ENCODE results near the gene PPP1R3C. TPM values are rescaled to one million over a fixed set of nuclear protein-coding genes. Genes with fewer than 3 reads are reported as not detected.

PPP1R3C gene
- total RNA-seq, 2 donors from 2014 or later, result 10.6 to 20.5 TPM

DNA sequence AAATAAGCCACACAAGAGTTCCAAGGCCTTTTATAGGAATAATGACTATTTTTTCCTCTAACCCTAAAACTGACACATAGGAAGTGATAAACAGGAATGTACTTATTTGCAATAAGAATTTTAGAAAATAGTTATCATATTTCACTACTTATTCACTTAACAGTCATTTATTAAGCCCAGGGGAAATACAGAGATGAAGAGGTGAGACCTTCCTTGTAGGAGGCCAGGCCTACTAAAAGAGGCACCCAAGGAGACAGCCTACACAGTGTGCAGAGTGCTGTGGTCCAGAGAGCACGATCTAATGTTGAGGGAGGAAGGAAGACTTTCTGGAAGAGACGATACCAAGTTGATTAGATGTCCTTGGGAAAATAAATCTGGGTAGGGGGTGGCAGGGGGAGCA is 45.0 kb upstream of the PPP1R3C start:
- H3K36me3 ChIP-seq, result no peaks in the 10 kb centered on the region
- no peak for DNase-seq (ENCODE audit: low spot score)
- 87% methylated on average over 2 of the region's 2 CpGs for WGBS
- no peak overlapping the region for H3K27ac ChIP-seq
- no peaks in the 10 kb centered on the region for H3K9me3 ChIP-seq
- intact Hi-C loops (cut with DNase I), result no loop called here
- H3K4me1 ChIP-seq (replicated peaks), result no peaks in the 10 kb centered on the region
- H3K27me3 ChIP-seq (replicated peaks; ENCODE audit: insufficient read depth), result no peaks in the 10 kb centered on the region
- no peak overlapping the region for H3K4me3 ChIP-seq
- TF ChIP-seq, protein P1, sequence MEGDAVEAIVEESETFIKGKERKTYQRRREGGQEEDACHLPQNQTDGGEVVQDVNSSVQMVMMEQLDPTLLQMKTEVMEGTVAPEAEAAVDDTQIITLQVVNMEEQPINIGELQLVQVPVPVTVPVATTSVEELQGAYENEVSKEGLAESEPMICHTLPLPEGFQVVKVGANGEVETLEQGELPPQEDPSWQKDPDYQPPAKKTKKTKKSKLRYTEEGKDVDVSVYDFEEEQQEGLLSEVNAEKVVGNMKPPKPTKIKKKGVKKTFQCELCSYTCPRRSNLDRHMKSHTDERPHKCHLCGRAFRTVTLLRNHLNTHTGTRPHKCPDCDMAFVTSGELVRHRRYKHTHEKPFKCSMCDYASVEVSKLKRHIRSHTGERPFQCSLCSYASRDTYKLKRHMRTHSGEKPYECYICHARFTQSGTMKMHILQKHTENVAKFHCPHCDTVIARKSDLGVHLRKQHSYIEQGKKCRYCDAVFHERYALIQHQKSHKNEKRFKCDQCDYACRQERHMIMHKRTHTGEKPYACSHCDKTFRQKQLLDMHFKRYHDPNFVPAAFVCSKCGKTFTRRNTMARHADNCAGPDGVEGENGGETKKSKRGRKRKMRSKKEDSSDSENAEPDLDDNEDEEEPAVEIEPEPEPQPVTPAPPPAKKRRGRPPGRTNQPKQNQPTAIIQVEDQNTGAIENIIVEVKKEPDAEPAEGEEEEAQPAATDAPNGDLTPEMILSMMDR (IDR thresholded peaks at IDR 0.05), result no peak
- TF ChIP-seq POLR2A (IDR thresholded peaks at IDR 0.05), result no peak
- TF ChIP-seq POLR2AphosphoS5 (IDR thresholded peaks at IDR 0.05), result no peak

DNA sequence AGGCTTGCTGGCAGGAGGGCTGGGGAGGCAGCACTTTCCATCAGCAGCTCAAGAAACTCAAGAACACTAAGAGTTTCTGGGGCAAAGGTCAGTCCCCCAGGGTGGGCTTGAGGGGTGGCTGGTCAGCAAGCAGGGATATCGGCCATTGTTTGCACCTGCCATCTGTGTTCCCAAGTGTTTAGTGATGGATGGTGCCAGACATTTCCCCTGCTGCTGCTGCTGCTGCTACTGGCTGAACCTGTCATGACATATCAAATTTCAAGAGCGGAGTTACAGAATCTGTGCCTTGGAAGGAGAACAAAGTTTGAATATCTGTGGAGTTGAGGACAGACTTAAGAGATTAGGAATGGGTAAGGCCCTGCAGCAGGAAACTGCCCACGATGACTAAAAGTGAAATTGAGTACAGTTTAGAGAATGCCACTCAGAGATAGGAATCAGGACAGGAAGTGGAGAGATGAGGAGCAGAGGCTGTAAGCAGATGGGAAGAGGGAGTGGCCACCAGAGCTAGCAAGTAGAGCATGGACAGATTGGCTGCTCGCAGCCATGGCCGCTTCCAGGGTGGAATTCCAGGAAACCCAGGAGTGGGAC is 39.2 kb upstream of the PPP1R3C start:
- Histone ChIP-seq H3K9me3 (no peaks in the 10 kb centered on the region), H3K27ac (no peak overlapping the region), H3K36me3 (no peaks in the 10 kb centered on the region), H3K4me1 (replicated peaks) (no peaks in the 10 kb centered on the region), H3K27me3 (replicated peaks; ENCODE audit: insufficient read depth) (no peaks in the 10 kb centered on the region), H3K4me3 (no peak overlapping the region)
- no peak for DNase-seq (ENCODE audit: low spot score)
- TF ChIP-seq POLR2A (IDR thresholded peaks at IDR 0.05) (no peak), POLR2AphosphoS5 (IDR thresholded peaks at IDR 0.05) (no peak)
- TF ChIP-seq, protein P1 (IDR thresholded peaks at IDR 0.05), result no peak
- WGBS, result 31% methylated on average over 5 of the region's 5 CpGs
- intact Hi-C loops (cut with DNase I), result no loop called here

DNA sequence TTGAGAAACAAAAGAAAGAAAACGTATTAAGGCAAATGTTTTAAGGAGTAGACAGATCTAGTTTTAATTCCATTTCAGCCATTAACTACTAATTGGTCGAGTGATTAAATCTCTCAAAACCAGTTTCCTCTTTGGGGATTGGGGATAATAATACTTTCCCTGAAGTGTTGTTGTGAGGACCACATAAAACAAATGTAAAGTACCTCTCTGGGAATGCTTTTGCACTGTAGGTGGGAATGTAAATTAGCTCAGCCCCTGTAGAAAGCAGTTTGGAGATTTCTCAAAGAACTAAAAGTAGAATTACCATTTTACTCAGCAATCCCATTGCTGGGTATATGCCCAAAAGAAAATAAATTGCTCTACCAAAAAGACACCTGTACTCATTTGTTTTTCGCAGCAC is 36.0 kb upstream of the PPP1R3C start:
- TF ChIP-seq POLR2A (IDR thresholded peaks at IDR 0.05) (no peak), POLR2AphosphoS5 (IDR thresholded peaks at IDR 0.05) (no peak)
- TF ChIP-seq, protein P1 (IDR thresholded peaks at IDR 0.05), result no peak
- no peak for DNase-seq (ENCODE audit: low spot score)
- intact Hi-C loops (cut with DNase I), result no loop called here
- Histone ChIP-seq H3K36me3 (no peaks in the 10 kb centered on the region), H3K27me3 (replicated peaks; ENCODE audit: insufficient read depth) (no peaks in the 10 kb centered on the region), H3K4me3 (no peak overlapping the region), H3K9me3 (no peaks in the 10 kb centered on the region), H3K27ac (no peak overlapping the region), H3K4me1 (replicated peaks) (no peaks in the 10 kb centered on the region)
- 75% methylated on average over 3 of the region's 3 CpGs for WGBS

DNA sequence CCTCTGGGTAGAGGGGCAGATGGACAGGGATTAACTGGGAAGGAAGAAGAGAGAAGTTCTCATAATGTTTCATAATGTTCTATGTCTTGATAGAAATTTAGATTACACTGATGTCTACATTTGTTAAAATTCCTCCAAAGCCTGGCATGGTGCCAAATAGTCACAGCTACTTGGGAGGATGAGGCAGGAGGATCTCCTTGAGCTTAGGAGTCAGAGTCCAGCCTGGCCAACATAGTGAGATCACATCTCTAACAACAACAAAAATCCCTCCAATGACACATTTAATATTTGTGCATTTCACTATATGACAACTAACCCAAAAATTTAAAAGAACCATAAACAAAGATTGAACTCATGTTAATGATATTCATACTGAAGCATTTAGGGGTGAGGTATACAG is 33.0 kb upstream of the PPP1R3C start:
- H3K27me3 ChIP-seq (replicated peaks; ENCODE audit: insufficient read depth), result no peaks in the 10 kb centered on the region
- no peaks in the 10 kb centered on the region for H3K9me3 ChIP-seq
- DNase-seq (ENCODE audit: low spot score), result no peak
- H3K4me1 ChIP-seq (replicated peaks), result no peaks in the 10 kb centered on the region
- intact Hi-C loops (cut with DNase I), result no loop called here
- H3K27ac ChIP-seq, result no peak overlapping the region
- H3K4me3 ChIP-seq, result no peak overlapping the region
- H3K36me3 ChIP-seq, result no peaks in the 10 kb centered on the region
- no peak for TF ChIP-seq POLR2A (IDR thresholded peaks at IDR 0.05)
- TF ChIP-seq, protein P1 (IDR thresholded peaks at IDR 0.05), result no peak
- TF ChIP-seq POLR2AphosphoS5 (IDR thresholded peaks at IDR 0.05), result no peak

DNA sequence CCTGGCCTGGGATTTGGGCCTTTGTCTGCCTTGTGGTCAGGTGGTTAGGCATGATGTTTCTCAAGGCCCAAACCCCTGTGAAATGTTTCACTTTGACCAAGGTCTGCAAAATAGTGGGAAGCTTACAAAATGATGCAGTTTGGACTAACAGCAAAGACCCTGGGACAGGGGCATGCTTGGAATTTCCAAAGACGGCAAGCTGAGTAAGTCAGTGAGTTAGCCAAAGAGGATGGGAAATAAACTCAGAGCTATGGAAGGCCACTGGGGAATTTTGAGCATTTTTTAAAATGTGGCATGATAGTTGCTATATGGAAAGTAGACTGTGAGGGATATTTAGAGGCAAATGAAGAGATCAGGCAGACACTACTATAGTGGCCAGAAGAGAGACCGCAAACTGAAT is 31.6 kb upstream of the PPP1R3C start:
- DNase-seq (ENCODE audit: low spot score), result no peak
- Histone ChIP-seq H3K9me3 (no peaks in the 10 kb centered on the region), H3K27ac (no peak overlapping the region), H3K27me3 (replicated peaks; ENCODE audit: insufficient read depth) (no peaks in the 10 kb centered on the region), H3K36me3 (no peaks in the 10 kb centered on the region), H3K4me1 (replicated peaks) (no peaks in the 10 kb centered on the region), H3K4me3 (no peak overlapping the region)
- WGBS, result 94% methylated on average over 2 of the region's 2 CpGs
- no peak for TF ChIP-seq POLR2A (IDR thresholded peaks at IDR 0.05)
- TF ChIP-seq, protein P1 (IDR thresholded peaks at IDR 0.05), result no peak
- no peak for TF ChIP-seq POLR2AphosphoS5 (IDR thresholded peaks at IDR 0.05)
- intact Hi-C loops (cut with DNase I), result no loop called here
